Occipital lobe (tissue), 2 donors: Measurements from ENCODE around the gene INTS15. TPM values are rescaled to one million over a fixed set of nuclear protein-coding genes. Genes with fewer than 3 reads are reported as not detected.
"Not testable (repeated sequence)": the region's sequence is repeated elsewhere in the genome, so short reads cannot be mapped to it uniquely, and the experiment has no call there.

ENCODE experiments used
- DNase-seq: peaks from one replicate; lab custom pipeline; 2025; lab: John Stamatoyannopoulos, UW
- total RNA-seq: library from RNA; depleted of rRNA; stranded (reverse); fragments of >200 nt; gene quantifications from one replicate; pipeline ENCODE4 v1.2.3, GENCODE V29; 2014

Gene INTS15
- total RNA-seq, 1 donor from 2014 or later = 18.2 TPM

- not testable (repeated sequence) for DNase-seq
These were observed 12.9 kb upstream of the INTS15 start for GRCh38 chr7:6576867-6577368.

GRCh38 chr7:6577369-6578113 lies 12.3 kb upstream of the INTS15 start, which contains the start of gene ZDHHC4:
Gene ZDHHC4 (plus strand): TSS chr7:6577454. CDS start chr7:6580562, 3,108 bp downstream.
- DNase-seq = peak; percentile 75

GRCh38 chr7:6578114-6579084 lies 11.4 kb upstream of the INTS15 start:
- no peak for DNase-seq

- DNase-seq = no peak
These were observed 10.4 kb upstream of the INTS15 start for GRCh38 chr7:6579446-6579845.

GRCh38 chr7:6585746-6586432 lies 3.9 kb upstream of the INTS15 start:
- DNase-seq = not testable (repeated sequence)

- no peak for DNase-seq
These were observed 1.3 kb upstream of the INTS15 start for GRCh38 chr7:6588566-6588965.

- DNase-seq = no peak
These were observed 531 bp upstream of the INTS15 start for GRCh38 chr7:6589151-6589828.

- no peak for DNase-seq
These were observed 857 bp downstream of the INTS15 start for GRCh38 chr7:6590645-6591110.

GRCh38 chr7:6600093-6600492 lies 10.3 kb downstream of the INTS15 start:
- no peak for DNase-seq

GRCh38 chr7:6604458-6604857 lies 14.6 kb downstream of the INTS15 start:
- DNase-seq = peak; percentile 14

- no peak for DNase-seq
These were observed 17.2 kb downstream of the INTS15 start for GRCh38 chr7:6606866-6607583.

GRCh38 chr7:6607651-6608051 lies 17.8 kb downstream of the INTS15 start:
- DNase-seq = no peak

GRCh38 chr7:6608081-6608480 lies 18.3 kb downstream of the INTS15 start:
- DNase-seq = no peak

GRCh38 chr7:6608794-6609193 lies 19.0 kb downstream of the INTS15 start:
- DNase-seq = no peak

- no peak for DNase-seq
These were observed 23.0 kb downstream of the INTS15 start for GRCh38 chr7:6612819-6613218.

GRCh38 chr7:6613706-6614105 lies 23.9 kb downstream of the INTS15 start:
- no peak for DNase-seq

GRCh38 chr7:6614953-6615722 lies 25.3 kb downstream of the INTS15 start, which contains the start of gene ZNF853:
Gene ZNF853 (plus strand): TSS chr7:6615610. CDS start chr7:6616175, 565 bp downstream.
- DNase-seq = no peak

GRCh38 chr7:6615723-6616555 lies 26.1 kb downstream of the INTS15 start:
- no peak for DNase-seq
